RWPE2 (cell line): ENCODE measurements around the gene TBC1D4.

ENCODE experiments used
- ATAC-seq: fragments of 200-7000 bp; cut with Tn5 transposase; 3 replicates; pipeline ENCODE4 v1.9.1; 2021; ENCODE audit warnings: low read depth
- DNase-seq: peaks from one replicate; pipeline ENCODE4 v3.0.0-alpha.2; 2020; ENCODE audit warnings: low spot score
- H3K27ac ChIP-seq: fragments of 450-650 bp; 2 replicates; pipeline ENCODE4 v1.5.1; 2017; ENCODE audit warnings: mild to moderate bottlenecking; ENCODE audit not compliant: poor library complexity, severe bottlenecking
- H3K27me3 ChIP-seq: fragments of 250-450 bp; sonication (Bioruptor Pico); 2 replicates; pipeline ENCODE4 v1.5.1; 2021; ENCODE audit warnings: mild to moderate bottlenecking, moderate library complexity; ENCODE audit not compliant: insufficient read depth, poor library complexity, severe bottlenecking
- H3K36me3 ChIP-seq: fragments of 250-450 bp; sonication (Bioruptor Pico); 2 replicates; pipeline ENCODE4 v1.5.1; 2020; ENCODE audit warnings: low read depth, mild to moderate bottlenecking, moderate library complexity
- H3K4me1 ChIP-seq: fragments of 250-450 bp; sonication (Bioruptor Pico); 2 replicates; pipeline ENCODE4 v1.5.1; 2021; ENCODE audit warnings: mild to moderate bottlenecking, moderate library complexity; ENCODE audit not compliant: insufficient read depth, poor library complexity, severe bottlenecking
- H3K4me3 ChIP-seq: fragments of 250-450 bp; sonication (Bioruptor Pico); 2 replicates; pipeline ENCODE4 v1.5.1; 2021; ENCODE audit warnings: mild to moderate bottlenecking, moderate library complexity; ENCODE audit not compliant: severe bottlenecking
- H3K9me3 ChIP-seq: fragments of 250-450 bp; sonication (Bioruptor Pico); 2 replicates; pipeline ENCODE4 v1.5.1; 2021; ENCODE audit warnings: mild to moderate bottlenecking, moderate library complexity; ENCODE audit not compliant: severe bottlenecking
- TF ChIP-seq, protein P1 (sequence below): fragments of 450-650 bp; IDR thresholded peaks from one replicate; pipeline ENCODE4 v1.5.1; 2017; ENCODE audit warnings: mild to moderate bottlenecking, moderate library complexity; ENCODE audit not compliant: poor library complexity, severe bottlenecking

Gene TBC1D4

DNA sequence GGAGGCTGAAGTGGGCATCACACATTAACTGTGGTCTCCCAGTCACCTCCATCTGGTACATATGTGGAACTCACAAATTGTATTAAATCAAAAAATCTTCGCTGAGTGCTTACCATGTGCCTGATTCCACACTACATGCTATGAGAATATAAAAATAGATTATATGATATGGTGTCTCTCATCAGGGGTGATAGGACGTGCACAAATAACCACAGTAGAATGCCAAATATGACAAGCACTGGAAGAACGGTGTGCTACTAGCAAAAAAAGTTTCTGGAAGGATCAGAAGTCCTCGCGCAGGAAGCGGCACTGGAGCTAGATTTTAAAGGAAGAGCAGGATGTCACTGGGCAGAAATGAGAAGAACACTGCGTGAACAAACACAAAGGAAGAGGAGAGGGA, 62.3 kb downstream of the TBC1D4 start:
- Histone ChIP-seq H3K9me3 (no peaks in the 10 kb centered on the region), H3K4me1 (peaks cover 27% of the 10 kb centered on the region), H3K36me3 (no peaks in the 10 kb centered on the region), H3K27me3 (no peaks in the 10 kb centered on the region), H3K27ac (no peak overlapping the region), H3K4me3 (no peak overlapping the region)
- DNase-seq, result no peak
- ATAC-seq, result no peak
- TF ChIP-seq, protein P1, sequence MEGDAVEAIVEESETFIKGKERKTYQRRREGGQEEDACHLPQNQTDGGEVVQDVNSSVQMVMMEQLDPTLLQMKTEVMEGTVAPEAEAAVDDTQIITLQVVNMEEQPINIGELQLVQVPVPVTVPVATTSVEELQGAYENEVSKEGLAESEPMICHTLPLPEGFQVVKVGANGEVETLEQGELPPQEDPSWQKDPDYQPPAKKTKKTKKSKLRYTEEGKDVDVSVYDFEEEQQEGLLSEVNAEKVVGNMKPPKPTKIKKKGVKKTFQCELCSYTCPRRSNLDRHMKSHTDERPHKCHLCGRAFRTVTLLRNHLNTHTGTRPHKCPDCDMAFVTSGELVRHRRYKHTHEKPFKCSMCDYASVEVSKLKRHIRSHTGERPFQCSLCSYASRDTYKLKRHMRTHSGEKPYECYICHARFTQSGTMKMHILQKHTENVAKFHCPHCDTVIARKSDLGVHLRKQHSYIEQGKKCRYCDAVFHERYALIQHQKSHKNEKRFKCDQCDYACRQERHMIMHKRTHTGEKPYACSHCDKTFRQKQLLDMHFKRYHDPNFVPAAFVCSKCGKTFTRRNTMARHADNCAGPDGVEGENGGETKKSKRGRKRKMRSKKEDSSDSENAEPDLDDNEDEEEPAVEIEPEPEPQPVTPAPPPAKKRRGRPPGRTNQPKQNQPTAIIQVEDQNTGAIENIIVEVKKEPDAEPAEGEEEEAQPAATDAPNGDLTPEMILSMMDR, result no peak

DNA sequence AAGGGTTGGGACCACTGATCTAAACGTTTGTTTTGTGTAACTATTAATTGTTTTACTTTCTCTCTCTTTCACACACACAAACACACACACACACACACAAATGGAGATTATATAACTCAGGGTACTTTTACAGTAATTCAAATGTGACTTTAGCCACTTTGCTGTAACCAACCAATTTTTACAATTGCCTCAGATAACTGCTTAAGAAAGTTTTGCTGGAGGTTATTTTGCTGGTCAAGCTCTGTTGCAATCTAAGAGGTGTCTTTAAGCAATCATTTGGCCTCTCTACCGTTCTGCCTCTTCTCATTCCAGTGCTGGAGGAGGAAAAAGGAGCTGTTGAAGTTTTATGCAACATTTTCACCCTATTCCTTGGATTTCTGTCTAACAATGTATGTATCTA, 63.0 kb downstream of the TBC1D4 start:
- Histone ChIP-seq H3K27me3 (no peaks in the 10 kb centered on the region), H3K4me3 (no peak overlapping the region), H3K36me3 (no peaks in the 10 kb centered on the region), H3K9me3 (no peaks in the 10 kb centered on the region), H3K27ac (no peak overlapping the region), H3K4me1 (peaks cover 27% of the 10 kb centered on the region)
- no peak for ATAC-seq
- DNase-seq, result no peak
- TF ChIP-seq, protein P1, result no peak

DNA sequence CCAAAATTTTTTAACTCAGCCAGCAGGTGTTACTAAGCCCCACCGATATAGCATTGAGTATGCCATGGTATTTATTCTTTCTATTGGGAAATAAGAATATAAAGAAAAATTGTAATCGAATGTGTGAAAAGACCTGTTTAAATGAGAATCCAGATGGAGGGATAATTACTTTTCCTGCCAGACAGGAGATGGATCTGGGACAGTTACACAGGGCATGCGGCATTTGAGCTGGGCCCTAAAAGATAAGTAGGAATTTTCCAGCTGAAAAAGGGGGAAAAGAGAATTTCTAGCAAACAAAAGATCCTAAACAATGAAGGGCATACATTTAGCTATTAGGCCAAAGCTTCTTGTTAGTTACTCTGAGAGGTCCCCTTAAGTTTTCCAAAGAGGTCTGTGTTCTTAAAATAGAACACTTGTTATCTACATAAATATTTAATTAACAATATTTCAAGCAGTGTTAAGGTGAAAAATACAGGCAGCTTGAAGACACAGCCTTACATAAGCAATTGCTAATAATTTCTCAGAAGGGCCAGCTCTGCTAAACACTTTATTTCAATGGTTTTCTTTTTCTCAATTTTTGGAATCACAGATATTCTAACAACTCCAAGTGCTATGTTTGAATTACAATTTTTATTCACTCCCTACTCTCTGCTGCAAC, 63.7 kb downstream of the TBC1D4 start:
- Histone ChIP-seq H3K4me1 (peaks cover 27% of the 10 kb centered on the region), H3K36me3 (no peaks in the 10 kb centered on the region), H3K27me3 (no peaks in the 10 kb centered on the region), H3K9me3 (no peaks in the 10 kb centered on the region), H3K4me3 (no peak overlapping the region), H3K27ac (no peak overlapping the region)
- ATAC-seq (no peak), DNase-seq (no peak)
- TF ChIP-seq, protein P1, result no peak

DNA sequence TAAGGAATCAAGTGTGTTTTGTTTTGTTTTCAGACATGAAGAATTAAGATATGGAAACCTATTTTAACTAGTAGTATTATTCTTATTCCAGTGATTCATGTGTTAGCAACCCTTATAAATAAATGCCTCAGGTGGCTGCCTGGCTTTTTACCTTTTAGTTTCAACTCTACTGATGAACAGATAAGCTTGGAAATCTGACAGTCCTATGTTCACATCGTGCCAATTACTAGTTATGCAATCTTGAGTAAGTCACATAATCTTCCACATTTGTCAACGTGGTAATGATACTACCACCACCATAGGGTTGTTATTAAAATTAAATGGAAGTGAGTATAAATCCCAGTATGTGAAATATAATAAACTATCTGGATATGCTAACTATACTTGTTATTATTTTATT, 64.3 kb downstream of the TBC1D4 start:
- TF ChIP-seq, protein P1, result no peak
- H3K36me3 ChIP-seq, result no peaks in the 10 kb centered on the region
- DNase-seq, result no peak
- no peaks in the 10 kb centered on the region for H3K9me3 ChIP-seq
- peaks cover 27% of the 10 kb centered on the region for H3K4me1 ChIP-seq
- ATAC-seq, result peak; percentile 58; the same call in 2 of the 3 replicates
- no peak overlapping the region for H3K4me3 ChIP-seq
- no peaks in the 10 kb centered on the region for H3K27me3 ChIP-seq
- no peak overlapping the region for H3K27ac ChIP-seq

DNA sequence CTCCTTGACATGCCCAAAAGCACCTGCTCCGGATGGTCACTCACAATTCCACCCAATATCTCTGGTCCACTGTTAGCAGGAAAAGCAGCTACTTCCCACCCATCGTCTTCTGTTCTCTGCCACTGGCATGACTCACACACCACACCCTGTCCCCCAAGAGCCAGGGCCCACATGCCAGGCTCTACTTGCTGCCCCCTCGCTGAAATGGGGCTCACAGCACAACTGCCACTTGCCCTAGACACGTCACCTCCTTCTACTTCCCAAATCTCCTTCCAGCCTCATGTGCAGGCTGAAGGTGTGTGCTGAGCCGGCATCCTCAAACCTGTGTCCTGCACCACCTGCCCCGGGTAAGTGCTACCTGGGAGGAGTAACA, 65.0 kb downstream of the TBC1D4 start:
- no peak overlapping the region for H3K27ac ChIP-seq
- ATAC-seq (peak; percentile 29; the same call in 1 of the 3 replicates), DNase-seq (no peak)

More for the DNA sequence above, 65.0 kb downstream of the TBC1D4 start:
- no peaks in the 10 kb centered on the region for H3K27me3 ChIP-seq
- no peaks in the 10 kb centered on the region for H3K9me3 ChIP-seq
- no peak overlapping the region for H3K4me3 ChIP-seq
- peaks cover 27% of the 10 kb centered on the region for H3K4me1 ChIP-seq
- TF ChIP-seq, protein P1, result no peak
- H3K36me3 ChIP-seq, result no peaks in the 10 kb centered on the region
